ENCODE data around the gene MSANTD7. TPM values are rescaled to one million over a fixed set of nuclear protein-coding genes. Genes with fewer than 3 reads are reported as not detected.

The MSANTD7 gene
- total RNA-seq, 1 experiment from 2014 or later, result 14.3 TPM

DNA sequence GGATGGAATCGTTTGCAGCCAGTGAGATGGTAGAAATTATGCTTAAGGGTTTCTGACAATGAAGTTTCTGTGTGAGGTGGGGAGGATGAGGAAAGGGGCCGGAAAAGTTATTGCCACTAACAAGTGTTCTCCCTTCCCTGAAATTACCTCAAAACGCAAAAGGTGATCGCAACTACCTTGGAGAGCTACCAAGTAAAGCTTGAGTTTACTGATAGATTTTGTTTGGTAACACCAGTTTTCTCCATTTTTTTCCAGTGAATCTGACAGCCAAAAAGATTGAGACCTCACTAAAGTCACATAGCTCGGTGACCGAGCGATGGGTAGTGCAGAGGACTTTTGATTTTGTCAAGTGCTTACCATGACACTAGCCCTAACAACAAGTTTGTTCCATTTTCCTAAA, 42.1 kb downstream of the MSANTD7 start:
- ChIA-PET CTCF (no interaction called here), POLR2A (no interaction called here), RAD21 (ENCODE audit: low non-redundant PET in 1 of 2, low total read pairs in 2 of 2, uncharacterized antibody in 2 of 2, unreplicated experiment in 2 of 2) (no interaction called here)
- H3K9me3 ChIP-seq (ENCODE audit: control insufficient read depth in 1 of 2, insufficient read depth in 1 of 2, low read depth in 1 of 2, low read length in 2 of 2), result no peaks in the 10 kb centered on the region
- no peaks in the 10 kb centered on the region for H4K20me1 ChIP-seq (ENCODE audit: insufficient read depth)
- no TSS peak for BruUV-seq (replicated peaks)
- peaks cover 9 to 18% of the 10 kb centered on the region in 2 experiments for H3K4me1 ChIP-seq (ENCODE audit: control insufficient read depth in 1 of 2, insufficient read depth in 2 of 2, low read length in 2 of 2)
- H3K36me3 ChIP-seq (ENCODE audit: control insufficient read depth in 1 of 2, insufficient read depth in 2 of 2, low read length in 2 of 2), result peaks cover 7% of the 10 kb centered on the region in 2 experiments; a peak in 3 of 4 replicates
- peak overlapping the region; percentile 80 for H3K4me2 ChIP-seq (ENCODE audit: low read length)
- no peak for DNase-seq (ENCODE audit: low read depth, low spot score)
- H3K27ac ChIP-seq (ENCODE audit: low read depth, low read length), result no peak overlapping the region
- no peak for ATAC-seq
- H3K9ac ChIP-seq (ENCODE audit: low read length), result peak overlapping the region; percentile 93
- no peaks in the 10 kb centered on the region for H3K9me2 ChIP-seq (ENCODE audit: insufficient read depth)
- H3K4me3 ChIP-seq (replicated peaks in 1 of 2; ENCODE audit: low read depth in 1 of 2, low read length in 2 of 2), result peak overlapping the region; percentile 76 to 88
- H3K27me3 ChIP-seq (ENCODE audit: insufficient read depth, low read length), result no peaks in the 10 kb centered on the region
- no peak overlapping the region for H2AFZ ChIP-seq (ENCODE audit: low read depth, low read length, poor library complexity, severe bottlenecking)
- TF ChIP-seq, protein P1, sequence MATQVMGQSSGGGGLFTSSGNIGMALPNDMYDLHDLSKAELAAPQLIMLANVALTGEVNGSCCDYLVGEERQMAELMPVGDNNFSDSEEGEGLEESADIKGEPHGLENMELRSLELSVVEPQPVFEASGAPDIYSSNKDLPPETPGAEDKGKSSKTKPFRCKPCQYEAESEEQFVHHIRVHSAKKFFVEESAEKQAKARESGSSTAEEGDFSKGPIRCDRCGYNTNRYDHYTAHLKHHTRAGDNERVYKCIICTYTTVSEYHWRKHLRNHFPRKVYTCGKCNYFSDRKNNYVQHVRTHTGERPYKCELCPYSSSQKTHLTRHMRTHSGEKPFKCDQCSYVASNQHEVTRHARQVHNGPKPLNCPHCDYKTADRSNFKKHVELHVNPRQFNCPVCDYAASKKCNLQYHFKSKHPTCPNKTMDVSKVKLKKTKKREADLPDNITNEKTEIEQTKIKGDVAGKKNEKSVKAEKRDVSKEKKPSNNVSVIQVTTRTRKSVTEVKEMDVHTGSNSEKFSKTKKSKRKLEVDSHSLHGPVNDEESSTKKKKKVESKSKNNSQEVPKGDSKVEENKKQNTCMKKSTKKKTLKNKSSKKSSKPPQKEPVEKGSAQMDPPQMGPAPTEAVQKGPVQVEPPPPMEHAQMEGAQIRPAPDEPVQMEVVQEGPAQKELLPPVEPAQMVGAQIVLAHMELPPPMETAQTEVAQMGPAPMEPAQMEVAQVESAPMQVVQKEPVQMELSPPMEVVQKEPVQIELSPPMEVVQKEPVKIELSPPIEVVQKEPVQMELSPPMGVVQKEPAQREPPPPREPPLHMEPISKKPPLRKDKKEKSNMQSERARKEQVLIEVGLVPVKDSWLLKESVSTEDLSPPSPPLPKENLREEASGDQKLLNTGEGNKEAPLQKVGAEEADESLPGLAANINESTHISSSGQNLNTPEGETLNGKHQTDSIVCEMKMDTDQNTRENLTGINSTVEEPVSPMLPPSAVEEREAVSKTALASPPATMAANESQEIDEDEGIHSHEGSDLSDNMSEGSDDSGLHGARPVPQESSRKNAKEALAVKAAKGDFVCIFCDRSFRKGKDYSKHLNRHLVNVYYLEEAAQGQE (IDR thresholded peaks at IDR 0.05; ENCODE audit: low read depth), result peak; percentile 42
- TF ChIP-seq EGR1 (IDR thresholded peaks at IDR 0.05; ENCODE audit: low read depth), result no peak
- intact Hi-C loops (cut with micrococcal nuclease), result no loop called here
- peaks cover 84% of the 10 kb centered on the region for H3K79me2 ChIP-seq (ENCODE audit: insufficient read depth, low read length)

DNA sequence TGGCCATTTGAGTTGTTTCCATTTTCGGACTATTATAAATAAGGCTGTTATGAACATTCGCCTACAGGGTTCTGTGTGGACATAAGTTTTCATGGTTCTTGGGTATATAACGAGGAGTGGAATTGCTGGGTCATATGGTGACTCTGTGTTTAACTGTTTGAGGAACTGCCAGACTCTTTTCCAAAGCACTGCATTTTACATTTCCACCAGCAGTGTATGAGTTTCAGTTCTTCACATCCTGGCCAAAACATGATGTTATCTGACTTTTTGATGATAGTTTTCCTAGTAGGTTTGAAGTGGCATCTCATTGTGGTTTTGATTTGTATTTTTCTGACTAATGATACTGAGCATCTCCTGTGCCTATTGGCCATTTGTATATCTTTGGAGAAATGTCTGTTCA, 46.0 kb downstream of the MSANTD7 start:
- H3K27ac ChIP-seq (ENCODE audit: low read depth, low read length), result no peak overlapping the region
- no peak overlapping the region for H3K4me2 ChIP-seq (ENCODE audit: low read length)
- CTCF ChIA-PET, result no interaction called here
- POLR2A ChIA-PET, result no interaction called here
- ATAC-seq (no peak), DNase-seq (ENCODE audit: low read depth, low spot score) (no peak)
- BruUV-seq (replicated peaks), result no TSS peak
- no peaks in the 10 kb centered on the region for H4K20me1 ChIP-seq (ENCODE audit: insufficient read depth)
- H3K27me3 ChIP-seq (ENCODE audit: insufficient read depth, low read length), result no peaks in the 10 kb centered on the region
- RAD21 ChIA-PET (ENCODE audit: low non-redundant PET in 1 of 2, low total read pairs in 2 of 2, uncharacterized antibody in 2 of 2, unreplicated experiment in 2 of 2), result no interaction called here
- no peaks in the 10 kb centered on the region for H3K9me3 ChIP-seq (ENCODE audit: control insufficient read depth in 1 of 2, insufficient read depth in 1 of 2, low read depth in 1 of 2, low read length in 2 of 2)
- H2AFZ ChIP-seq (ENCODE audit: low read depth, low read length, poor library complexity, severe bottlenecking), result no peak overlapping the region
- intact Hi-C loops (cut with micrococcal nuclease), result no loop called here
- no peak overlapping the region for H3K9ac ChIP-seq (ENCODE audit: low read length)
- H3K9me2 ChIP-seq (ENCODE audit: insufficient read depth), result no peaks in the 10 kb centered on the region
- H3K4me3 ChIP-seq (replicated peaks in 1 of 2; ENCODE audit: low read depth in 1 of 2, low read length in 2 of 2), result no peak overlapping the region
- peaks cover 9 to 15% of the 10 kb centered on the region in 2 experiments; a peak in 3 of 4 replicates for H3K36me3 ChIP-seq (ENCODE audit: control insufficient read depth in 1 of 2, insufficient read depth in 2 of 2, low read length in 2 of 2)
- H3K79me2 ChIP-seq (ENCODE audit: insufficient read depth, low read length), result peaks cover 97% of the 10 kb centered on the region
- TF ChIP-seq JUND (IDR thresholded peaks at IDR 0.05), result no peak
- TF ChIP-seq, protein P2, sequence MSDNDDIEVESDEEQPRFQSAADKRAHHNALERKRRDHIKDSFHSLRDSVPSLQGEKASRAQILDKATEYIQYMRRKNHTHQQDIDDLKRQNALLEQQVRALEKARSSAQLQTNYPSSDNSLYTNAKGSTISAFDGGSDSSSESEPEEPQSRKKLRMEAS (IDR thresholded peaks at IDR 0.05), result no peak
- no peak for TF ChIP-seq TCF7L2 (IDR thresholded peaks at IDR 0.05; ENCODE audit: borderline replicate concordance, extremely low read depth, insufficient read depth, insufficient read length)
- TF ChIP-seq SP1 (IDR thresholded peaks at IDR 0.05; ENCODE audit: low read depth), result no peak
- TF ChIP-seq EGR1 (IDR thresholded peaks at IDR 0.05; ENCODE audit: low read depth), result no peak
- TF ChIP-seq RAD21 (IDR thresholded peaks at IDR 0.05; ENCODE audit: low read depth), result no peak
- no peak for TF ChIP-seq ZNF274 (IDR thresholded peaks at IDR 0.05; ENCODE audit: low read depth, low read length)
- TF ChIP-seq ZFX (IDR thresholded peaks at IDR 0.05), result no peak
- H3K4me1 ChIP-seq (ENCODE audit: control insufficient read depth in 1 of 2, insufficient read depth in 2 of 2, low read length in 2 of 2), result peaks cover 3 to 10% of the 10 kb centered on the region in 2 experiments; a peak in 2 of 4 replicates
